GM23248 (cell line): Measurements from ENCODE around the gene NEMF.

Experiments
- EZH2 ChIP-seq: fragments of 200-600 bp; sonication (generic); IDR thresholded peaks from 2 replicates; pipeline ENCODE4 v1.6.1; 2018; ENCODE audit warnings: antibody characterized with exemption, mild to moderate bottlenecking; ENCODE audit not compliant: insufficient read depth, poor library complexity, severe bottlenecking
- EZH2phosphoT487 ChIP-seq: fragments of 200-600 bp; sonication (generic); IDR thresholded peaks from 2 replicates; pipeline ENCODE4 v1.6.1; 2018; ENCODE audit warnings: antibody characterized with exemption, moderate library complexity, mild to moderate bottlenecking, low read depth; ENCODE audit not compliant: insufficient read depth

DNA sequence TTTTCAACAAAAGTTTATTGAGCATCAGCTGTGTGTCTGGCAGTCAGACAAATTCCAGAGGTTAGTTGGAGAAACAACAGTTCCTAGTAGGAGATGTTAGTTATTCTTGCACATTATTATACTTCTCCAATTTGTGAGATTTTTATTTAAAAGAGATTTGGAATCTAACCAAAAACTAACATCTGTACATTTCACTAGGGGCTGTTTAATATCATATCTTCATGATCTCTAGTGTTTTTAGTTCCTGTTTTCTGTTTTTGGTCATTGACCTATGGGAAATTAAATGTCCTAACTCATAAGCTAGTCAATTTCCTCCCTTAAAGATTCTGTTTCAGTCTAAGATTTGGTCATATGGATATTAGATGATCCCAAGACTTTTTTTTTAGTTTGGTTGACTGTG lies 118.8 kb downstream of the NEMF start:
- TF ChIP-seq EZH2phosphoT487, result no peak
- TF ChIP-seq EZH2, result no peak
